Endothelial cell of umbilical vein (primary cell): ENCODE data around the gene CAPN5. TPM values are rescaled to one million over a fixed set of nuclear protein-coding genes. Genes with fewer than 3 reads are reported as not detected.
A peak's percentile ranks its signal among the peaks of the same experiment; 100 is the strongest.

Experiments
- BruUV-seq: library from RNA; stranded (reverse); fragments of 400-500 nt; replicated peaks from 2 replicates; lab custom pipeline; 2021; lab: Mats Ljungman, UMichigan
- CTCF ChIA-PET: fragments of 300-600, 350-600 bp; sonication (Branson Sonifier 250); formaldehyde crosslinking; loops from one replicate; lab custom pipeline; 2021; ENCODE audit warnings: antibody characterized with exemption, inconsistent platforms; lab: Charles Lee
- POLR2A ChIA-PET: fragments of 300-600, 350-600 bp; sonication (Branson Sonifier 250); formaldehyde crosslinking; loops from one replicate; lab custom pipeline; 2021; ENCODE audit warnings: antibody characterized with exemption, inconsistent platforms; lab: Charles Lee
- DNase-seq: peaks from one replicate; pipeline ENCODE4 v3.0.0-alpha.2; 2011; ENCODE audit warnings: low read depth, low spot score
- FAIRE-seq: peaks from 2 replicates; lab custom pipeline; 2011; peaks lifted over from hg19 to GRCh38; lab: Jason Lieb, UNC
- H2AFZ ChIP-seq: 2 replicates; pipeline ENCODE4 v1.6.0; 2012; ENCODE audit warnings: low read depth, low read length, control low read depth, inconsistent platforms
- H3K27ac ChIP-seq: 2 replicates; pipeline ENCODE4 v1.5.1; 2011; ENCODE audit warnings: low read depth, mild to moderate bottlenecking, control low read depth, low read length, moderate library complexity; ENCODE audit not compliant: insufficient read depth
- H3K27me3 ChIP-seq, 2 experiments: 2 replicates each; pipeline versions ENCODE4 v1.6.0 to v1.6.1; 2011; ENCODE audit warnings: low read length in 2 of 2, mixed read lengths in 1 of 2; ENCODE audit not compliant: control insufficient read depth in 2 of 2, insufficient read depth in 2 of 2
- H3K36me3 ChIP-seq, 2 experiments: 2 replicates in 1 of 2; 3 replicates in 1 of 2; pipeline ENCODE4 v1.5.1; 2011; ENCODE audit warnings: low read length in 2 of 2, mild to moderate bottlenecking in 1 of 2, moderate library complexity in 1 of 2; ENCODE audit not compliant: control insufficient read depth in 2 of 2, insufficient read depth in 2 of 2; ENCODE audit errors: extremely low read depth in 1 of 2
- H3K4me1 ChIP-seq: 3 replicates; pipeline ENCODE4 v1.5.1; 2011; ENCODE audit warnings: mild to moderate bottlenecking, low read length; ENCODE audit not compliant: control insufficient read depth, insufficient read depth; ENCODE audit errors: extremely low read depth
- H3K4me2 ChIP-seq: 2 replicates; pipeline ENCODE4 v1.6.1; 2011; ENCODE audit warnings: low read length, control low read depth, mixed read lengths; ENCODE audit not compliant: insufficient read depth
- H3K4me3 ChIP-seq, 3 experiments: fragments of 200-600 bp in 1 of 3; sonication (generic), shearing (Covaris generic) in 1 of 3; replicated peaks in 1 of 3; 2 replicates each; pipeline ENCODE4 v1.5.1; 2011 to 2016; ENCODE audit warnings: control low read depth in 3 of 3, low read length in 3 of 3, mild to moderate bottlenecking in 2 of 3, inconsistent platforms in 1 of 3, low read depth in 1 of 3, moderate library complexity in 1 of 3; ENCODE audit not compliant: insufficient read depth in 1 of 3
- H3K79me2 ChIP-seq: 2 replicates; pipeline ENCODE4 v1.6.0; 2012; ENCODE audit warnings: low read length, inconsistent platforms; ENCODE audit not compliant: control insufficient read depth, insufficient read depth
- H3K9ac ChIP-seq: replicated peaks from 2 replicates; pipeline ENCODE3; 2011; ENCODE audit warnings: low read length, control low read depth; ENCODE audit not compliant: insufficient read depth; ENCODE audit errors: extremely low read depth
- H3K9me1 ChIP-seq: replicated peaks from 3 replicates; pipeline ENCODE4 v1.6.0; 2011; ENCODE audit warnings: mild to moderate bottlenecking, low read length; ENCODE audit not compliant: control insufficient read depth, insufficient read depth; ENCODE audit errors: extremely low read depth
- H3K9me3 ChIP-seq: replicated peaks from 2 replicates; pipeline ENCODE4 v1.5.1; 2012; ENCODE audit warnings: low read length, inconsistent platforms; ENCODE audit not compliant: control insufficient read depth, insufficient read depth
- H4K20me1 ChIP-seq: replicated peaks from 2 replicates; pipeline ENCODE3; 2011; ENCODE audit warnings: mild to moderate bottlenecking, low read length; ENCODE audit not compliant: control insufficient read depth, insufficient read depth; ENCODE audit errors: extremely low read depth
- FOS ChIP-seq: IDR thresholded peaks from 2 replicates; pipeline ENCODE4 v1.6.1; 2011; ENCODE audit warnings: mild to moderate bottlenecking, low read length, moderate library complexity, borderline replicate concordance; ENCODE audit not compliant: insufficient read depth
- MYC ChIP-seq: IDR thresholded peaks from one replicate; pipeline ENCODE4 v1.6.1; 2011; ENCODE audit warnings: mild to moderate bottlenecking, low read depth, low read length
- POLR2AphosphoS5 ChIP-seq: IDR thresholded peaks from 2 replicates; pipeline ENCODE4 v1.6.1; 2012; ENCODE audit warnings: low read depth, mild to moderate bottlenecking, control low read depth, low read length, moderate library complexity; ENCODE audit not compliant: insufficient read depth
- dilution Hi-C: fragments of 300-500 bp; cut with MboI; formaldehyde crosslinking; loops from one replicate; pipeline ENCODE4 v1.15.0; 2019; ENCODE audit warnings: low sequenced_read_pairs; ENCODE audit not compliant: extremely low pct_ligation_motif_present
- intact Hi-C: fragments of 100-400 bp; cut with micrococcal nuclease; formaldehyde crosslinking; loops from one replicate; pipeline ENCODE4 v1.10.0; 2022
- polyA plus RNA-seq, 4 experiments: library from polyadenylated mRNA; depleted of rRNA in 3 of 4; stranded (reverse) in 3 of 4; unstranded in 1 of 4; fragments of >200 nt; gene quantifications; 2 replicates each; pipeline versions ENCODE4 v1.2.1 to v1.2.3, GENCODE V29; 2011 to 2012; ENCODE audit warnings: missing spikeins in 1 of 4
- total RNA-seq: library from RNA; stranded (reverse); gene quantifications from 2 replicates; pipeline ENCODE4 v1.2.3, GENCODE V29; 2021

CAPN5 gene
- total and polyA plus RNA-seq, 2 donors (not counting 3 experiments of a cell fraction or from before 2014, with no cell fraction given) = 15.0 to 17.0 TPM

- no peak overlapping the region for H2AFZ ChIP-seq
- ChIA-PET POLR2A (interaction anchor here (0.7 kb wide), 1 partner anchor 411 kb away, joined by 3 read pairs; no protein-coding TSS in a partner anchor), CTCF (interaction anchor here (1.0 to 2.5 kb wide), 2 partner anchors 8 to 485 kb away, joined by 3 to 12 read pairs; no protein-coding TSS in a partner anchor)
- intact Hi-C loops (no loop called here), dilution Hi-C loops (no loop called here)
- TF ChIP-seq FOS (peak; percentile 37), MYC (no peak)
- H3K9me1 ChIP-seq = no peaks in the 10 kb centered on the region
- no peak overlapping the region for H3K9ac ChIP-seq
- H3K27ac ChIP-seq = no peak overlapping the region
- H3K27me3 ChIP-seq = no peaks in the 10 kb centered on the region
- FAIRE-seq = no peak
- no peak overlapping the region for H3K4me3 ChIP-seq
- peaks cover 3% of the 10 kb centered on the region for H3K4me1 ChIP-seq
- H3K36me3 ChIP-seq = no peaks in the 10 kb centered on the region
- no TSS peak for BruUV-seq
- no peaks in the 10 kb centered on the region for H4K20me1 ChIP-seq
- H3K79me2 ChIP-seq = no peaks in the 10 kb centered on the region
- H3K4me2 ChIP-seq = no peak overlapping the region
- peak; percentile 29 for DNase-seq
- no peaks in the 10 kb centered on the region for H3K9me3 ChIP-seq
Observed at GRCh38 chr11:77135069-77135468, 68.3 kb downstream of the CAPN5 start.

DNA sequence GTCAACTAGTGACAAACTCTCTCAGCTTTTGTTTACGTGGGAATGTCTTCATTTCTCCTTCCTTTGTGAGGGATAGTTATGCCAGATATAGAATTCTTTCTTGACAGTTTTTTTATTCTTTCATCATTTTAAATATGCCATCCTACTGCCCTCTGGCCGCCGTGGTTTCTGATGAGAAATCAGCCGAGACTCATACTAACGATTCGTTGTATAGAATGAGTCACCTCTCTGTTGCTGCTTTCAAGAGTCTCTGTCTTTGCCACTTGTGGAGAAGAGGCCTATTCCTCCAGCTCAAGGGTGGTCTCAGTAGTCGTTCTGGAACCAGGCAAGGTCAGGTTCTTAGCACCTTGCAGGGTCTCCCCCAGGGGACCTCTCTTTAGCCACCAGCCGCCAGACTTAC lies 69.3 kb downstream of the CAPN5 start:
- TF ChIP-seq MYC = no peak
- peak; percentile 18 for TF ChIP-seq FOS
- TF ChIP-seq POLR2AphosphoS5 = no peak
- DNase-seq (no peak), FAIRE-seq (peak; percentile 60)
- Histone ChIP-seq H3K9ac (no peak overlapping the region), H3K9me1 (no peaks in the 10 kb centered on the region), H3K36me3 (no peaks in the 10 kb centered on the region), H3K27me3 (no peaks in the 10 kb centered on the region), H3K27ac (no peak overlapping the region), H3K4me2 (no peak overlapping the region), H4K20me1 (no peaks in the 10 kb centered on the region), H2AFZ (no peak overlapping the region), H3K4me3 (no peak overlapping the region), H3K4me1 (peaks cover 8% of the 10 kb centered on the region), H3K79me2 (no peaks in the 10 kb centered on the region), H3K9me3 (no peaks in the 10 kb centered on the region)
- ChIA-PET CTCF (interaction anchor here (2.5 kb wide), 1 partner anchor 9 kb away, joined by 12 read pairs; no protein-coding TSS in a partner anchor), POLR2A (no interaction called here)
- BruUV-seq = no TSS peak
- dilution Hi-C loops (no loop called here), intact Hi-C loops (no loop called here)
